DOHH2 (cell line): ENCODE data around the gene ACER3.

Experiments used
- H3F3A ChIP-seq: fragments of 200-600 bp; sonication (generic), shearing (Covaris generic); 2 replicates; pipeline ENCODE4 v1.6.0; 2016; ENCODE audit warnings: antibody characterized with exemption, mild to moderate bottlenecking; ENCODE audit not compliant: control insufficient read depth, insufficient read depth
- H3K27ac ChIP-seq: fragments of 200-600 bp; sonication (generic); 2 replicates; pipeline ENCODE4 v1.5.1; 2014; ENCODE audit warnings: low read depth, mild to moderate bottlenecking, low read length, moderate library complexity
- H3K27me3 ChIP-seq: fragments of 200-600 bp; sonication (generic); 2 replicates; pipeline ENCODE4 v1.6.1; 2014; ENCODE audit warnings: mild to moderate bottlenecking, low read length, mixed read lengths; ENCODE audit not compliant: control insufficient read depth
- H3K36me3 ChIP-seq: fragments of 200-600 bp; sonication (generic); 2 replicates; pipeline ENCODE4 v1.6.1; 2014; ENCODE audit warnings: mild to moderate bottlenecking, low read length, moderate library complexity, mixed read lengths; ENCODE audit not compliant: control insufficient read depth
- H3K4me1 ChIP-seq: fragments of 200-600 bp; sonication (generic); 2 replicates; pipeline ENCODE4 v1.6.1; 2014; ENCODE audit warnings: mild to moderate bottlenecking, low read length, mixed read lengths; ENCODE audit not compliant: control insufficient read depth
- H3K4me2 ChIP-seq: fragments of 200-600 bp; sonication (generic); 2 replicates; pipeline ENCODE4 v1.6.0; 2014; ENCODE audit warnings: mild to moderate bottlenecking, low read length, moderate library complexity
- H3K4me3 ChIP-seq: fragments of 200-600 bp; sonication (generic); 2 replicates; pipeline ENCODE4 v1.5.1; 2014; ENCODE audit warnings: mild to moderate bottlenecking, low read length, mixed read lengths
- H3K79me2 ChIP-seq: fragments of 200-600 bp; sonication (generic); 2 replicates; pipeline ENCODE4 v1.6.1; 2014; ENCODE audit warnings: mild to moderate bottlenecking, low read length, mixed read lengths; ENCODE audit not compliant: control insufficient read depth
- H3K9me2 ChIP-seq: fragments of 200-600 bp; sonication (generic); replicated peaks from 2 replicates; pipeline ENCODE4 v1.6.1; 2014; ENCODE audit warnings: mild to moderate bottlenecking, low read length, mixed read lengths; ENCODE audit not compliant: control insufficient read depth
- H3K9me3 ChIP-seq: fragments of 200-600 bp; sonication (generic); 2 replicates; pipeline ENCODE4 v1.6.1; 2014; ENCODE audit warnings: antibody characterized with exemption, low read length, mixed read lengths; ENCODE audit not compliant: control insufficient read depth, insufficient read depth
- H4K20me1 ChIP-seq: fragments of 200-600 bp; sonication (generic); 2 replicates; pipeline ENCODE4 v1.6.0; 2014; ENCODE audit warnings: low read depth, mild to moderate bottlenecking, antibody characterized with exemption, low read length, moderate library complexity; ENCODE audit not compliant: control insufficient read depth, insufficient read depth
- CTCF ChIP-seq: fragments of 200-600 bp; sonication (generic); IDR thresholded peaks from one replicate; pipeline ENCODE4 v1.5.1; 2014; ENCODE audit warnings: antibody characterized with exemption, mild to moderate bottlenecking, low read depth, low read length; ENCODE audit not compliant: poor library complexity, severe bottlenecking
- EZH2phosphoT487 ChIP-seq: fragments of 200-600 bp; sonication (generic); IDR thresholded peaks from 2 replicates; pipeline ENCODE4 v1.6.1; 2017; ENCODE audit warnings: borderline replicate concordance, mild to moderate bottlenecking, antibody characterized with exemption, low read length, moderate library complexity, mixed read lengths

The ACER3 gene

GRCh38 chr11:76830639-76831327 lies 29.9 kb upstream of the ACER3 start:
- H3K4me1 ChIP-seq, result peaks cover 3% of the 10 kb centered on the region
- TF ChIP-seq CTCF (no peak), EZH2phosphoT487 (no peak)

GRCh38 chr11:76831686-76832310 lies 28.9 kb upstream of the ACER3 start:
- peaks cover 3% of the 10 kb centered on the region for H3K27me3 ChIP-seq
- no peaks in the 10 kb centered on the region for H3K79me2 ChIP-seq
- no peak overlapping the region for H3K27ac ChIP-seq
- H3K4me3 ChIP-seq, result no peak overlapping the region
- no peaks in the 10 kb centered on the region for H3F3A ChIP-seq
- no peaks in the 10 kb centered on the region for H4K20me1 ChIP-seq
- no peak overlapping the region for H3K4me2 ChIP-seq
- H3K9me2 ChIP-seq, result no peaks in the 10 kb centered on the region
- H3K36me3 ChIP-seq, result no peaks in the 10 kb centered on the region
- H3K4me1 ChIP-seq, result no peaks in the 10 kb centered on the region
- TF ChIP-seq CTCF, result no peak
- TF ChIP-seq EZH2phosphoT487, result no peak
- no peaks in the 10 kb centered on the region for H3K9me3 ChIP-seq

More at GRCh38 chr11:76830639-76831327, 29.9 kb upstream of the ACER3 start:
- H3K4me2 ChIP-seq, result no peak overlapping the region
- no peaks in the 10 kb centered on the region for H3K36me3 ChIP-seq
- H3K27me3 ChIP-seq, result no peaks in the 10 kb centered on the region; the same call in 1 of the 2 replicates
- no peaks in the 10 kb centered on the region for H3K9me2 ChIP-seq
- no peak overlapping the region for H3K4me3 ChIP-seq
- no peaks in the 10 kb centered on the region for H3K9me3 ChIP-seq
- H3F3A ChIP-seq, result no peaks in the 10 kb centered on the region
- H4K20me1 ChIP-seq, result no peaks in the 10 kb centered on the region
- H3K79me2 ChIP-seq, result no peaks in the 10 kb centered on the region
- H3K27ac ChIP-seq, result no peak overlapping the region

GRCh38 chr11:76832361-76832760 lies 28.4 kb upstream of the ACER3 start:
- H3F3A ChIP-seq, result no peaks in the 10 kb centered on the region
- no peak overlapping the region for H3K4me2 ChIP-seq
- H4K20me1 ChIP-seq, result no peaks in the 10 kb centered on the region
- H3K4me3 ChIP-seq, result no peak overlapping the region
- H3K27me3 ChIP-seq, result peaks cover 7% of the 10 kb centered on the region
- no peaks in the 10 kb centered on the region for H3K9me2 ChIP-seq
- H3K4me1 ChIP-seq, result no peaks in the 10 kb centered on the region
- H3K79me2 ChIP-seq, result no peaks in the 10 kb centered on the region
- H3K36me3 ChIP-seq, result no peaks in the 10 kb centered on the region
- H3K9me3 ChIP-seq, result no peaks in the 10 kb centered on the region
- H3K27ac ChIP-seq, result no peak overlapping the region
- TF ChIP-seq CTCF (no peak), EZH2phosphoT487 (no peak)
